Type B pancreatic cell (in vitro differentiated cells): ENCODE measurements around the gene WNT11. TPM values are rescaled to one million over a fixed set of nuclear protein-coding genes. Genes with fewer than 3 reads are reported as not detected.

Experiments used
- DNase-seq: peaks from one replicate; pipeline ENCODE4 v3.0.0; 2021; ENCODE audit warnings: mixed read lengths; ENCODE audit not compliant: unreplicated experiment; ENCODE audit errors: extremely low spot score
- H3K27ac Mint-ChIP-seq: 2 replicates; pipeline ENCODE4 v1.8.0; 2021; ENCODE audit warnings: mild to moderate bottlenecking, mixed read lengths
- H3K27me3 Mint-ChIP-seq: 2 replicates; pipeline ENCODE4 v1.8.0; 2021; ENCODE audit warnings: mixed read lengths
- H3K36me3 Mint-ChIP-seq: 2 replicates; pipeline ENCODE4 v1.8.0; 2021; ENCODE audit warnings: mixed read lengths
- H3K4me1 Mint-ChIP-seq: one replicate; pipeline ENCODE4 v1.8.0; 2021; ENCODE audit warnings: mixed read lengths; ENCODE audit not compliant: unreplicated experiment
- H3K4me3 Mint-ChIP-seq: 2 replicates; pipeline ENCODE4 v1.8.0; 2021; ENCODE audit warnings: mild to moderate bottlenecking, mixed read lengths
- H3K9me3 Mint-ChIP-seq: 2 replicates; pipeline ENCODE4 v1.8.0; 2021; ENCODE audit warnings: mixed read lengths
- CTCF ChIP-seq: fragments of 200-600 bp; sonication (generic); conservative IDR thresholded peaks from 2 replicates; pipeline ENCODE4 v1.5.0; 2021; ENCODE audit warnings: antibody characterized with exemption, mild to moderate bottlenecking
- total RNA-seq: library from RNA; stranded (reverse); gene quantifications from 2 replicates; pipeline ENCODE4 v1.2.1, GENCODE V29; 2021; ENCODE audit warnings: low replicate concordance

WNT11 gene
- total RNA-seq, 1 donor from 2014 or later, result 18.2 TPM

- H3K27me3 Mint-ChIP-seq, result peaks cover 6% of the 10 kb centered on the region
- DNase-seq, result no peak
- H3K36me3 Mint-ChIP-seq, result peaks cover 2% of the 10 kb centered on the region
- no peaks in the 10 kb centered on the region for H3K9me3 Mint-ChIP-seq
- no peak for TF ChIP-seq CTCF
- peaks cover 29% of the 10 kb centered on the region for H3K4me1 Mint-ChIP-seq
- no peak overlapping the region for H3K4me3 Mint-ChIP-seq
- no peak overlapping the region for H3K27ac Mint-ChIP-seq
Observed at GRCh38 chr11:76230392-76230791, 24.1 kb upstream of the WNT11 start.

DNA sequence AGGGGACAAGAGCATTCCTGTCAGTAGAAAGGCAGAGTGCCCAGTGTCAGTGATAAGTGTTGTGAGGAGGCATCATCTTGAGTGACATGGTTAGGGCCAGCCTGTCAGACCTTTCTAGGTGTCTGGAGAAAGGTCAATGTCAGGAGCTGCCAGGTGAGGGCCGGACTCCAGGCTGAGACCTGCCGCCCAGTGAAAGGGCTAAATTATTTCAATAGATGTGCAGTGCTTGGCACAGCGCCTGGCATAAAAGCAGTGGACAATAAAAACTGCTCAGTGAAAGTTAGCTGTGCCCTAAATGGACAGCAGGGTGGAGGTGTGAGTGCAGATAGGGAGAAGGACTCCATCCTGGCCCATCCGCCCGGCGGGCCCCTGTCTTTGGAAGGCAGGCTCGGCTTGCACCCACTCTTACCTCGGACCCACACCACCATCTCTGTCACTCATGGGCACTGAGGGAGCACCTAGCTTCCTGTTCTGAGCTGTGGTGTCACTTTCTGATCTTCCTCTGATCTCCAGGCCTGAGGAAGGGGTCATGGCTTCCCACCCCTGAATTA, 23.5 kb upstream of the WNT11 start:
- no peak for DNase-seq
- Mint-ChIP-seq H3K4me3 (no peak overlapping the region), H3K9me3 (no peaks in the 10 kb centered on the region), H3K4me1 (peaks cover 26% of the 10 kb centered on the region), H3K27me3 (peaks cover 2% of the 10 kb centered on the region), H3K27ac (no peak overlapping the region), H3K36me3 (no peaks in the 10 kb centered on the region)
- no peak for TF ChIP-seq CTCF

GRCh38 chr11:76228875-76229149, 22.5 kb upstream of the WNT11 start:
- DNase-seq, result no peak
- Mint-ChIP-seq H3K27me3 (peaks cover 2% of the 10 kb centered on the region), H3K36me3 (no peaks in the 10 kb centered on the region), H3K4me3 (peak overlapping the region; percentile 29), H3K27ac (no peak overlapping the region), H3K9me3 (no peaks in the 10 kb centered on the region), H3K4me1 (peaks cover 23% of the 10 kb centered on the region)
- TF ChIP-seq CTCF, result no peak

- no peak for TF ChIP-seq CTCF
- Mint-ChIP-seq H3K4me1 (peaks cover 23% of the 10 kb centered on the region), H3K4me3 (peak overlapping the region; percentile 29), H3K27ac (peak overlapping the region; percentile 88), H3K9me3 (no peaks in the 10 kb centered on the region), H3K36me3 (no peaks in the 10 kb centered on the region), H3K27me3 (peaks cover 2% of the 10 kb centered on the region)
- DNase-seq, result no peak
Observed at GRCh38 chr11:76228071-76228874, 22.0 kb upstream of the WNT11 start.

- peaks cover 23% of the 10 kb centered on the region for H3K4me1 Mint-ChIP-seq
- no peak overlapping the region for H3K27ac Mint-ChIP-seq
- H3K9me3 Mint-ChIP-seq, result no peaks in the 10 kb centered on the region
- DNase-seq, result no peak
- H3K4me3 Mint-ChIP-seq, result no peak overlapping the region
- H3K36me3 Mint-ChIP-seq, result no peaks in the 10 kb centered on the region
- no peak for TF ChIP-seq CTCF
- H3K27me3 Mint-ChIP-seq, result peaks cover 2% of the 10 kb centered on the region
Observed at GRCh38 chr11:76226626-76227025, 20.3 kb upstream of the WNT11 start.
